G401 (cell line): ENCODE measurements around the gene S100A3. TPM values are rescaled to one million over a fixed set of nuclear protein-coding genes. Genes with fewer than 3 reads are reported as not detected.
"Not testable (repeated sequence)": the region's sequence is repeated elsewhere in the genome, so short reads cannot be mapped to it uniquely, and the experiment has no call there.

Source experiments
- DNase-seq: peaks from one replicate; pipeline ENCODE4 v3.0.0-alpha.2; 2015; ENCODE audit warnings: low spot score
- in situ Hi-C: cut with HindIII; loops from 2 replicates; pipeline ENCODE4 v1.10.0; 2016; ENCODE audit warnings: low sequenced_read_pairs, mixed read lengths
- total RNA-seq: library from RNA; depleted of rRNA; stranded (reverse); fragments of >200 nt; shearing (Covaris generic); gene quantifications from 2 replicates; pipeline ENCODE4 v1.2.3, GENCODE V29; 2014; rRNA removed

S100A3 gene
- 0.37 and 4.3 TPM in 2 replicates for total RNA-seq

GRCh38 chr1:153548722-153549688 is at the start of gene S100A3:
TSS of gene S100A3 (minus strand) at chr1:153549258. CDS start at chr1:153548485, 773 bp downstream.
- in situ Hi-C loops, result no loop called here
- DNase-seq, result no peak

DNA sequence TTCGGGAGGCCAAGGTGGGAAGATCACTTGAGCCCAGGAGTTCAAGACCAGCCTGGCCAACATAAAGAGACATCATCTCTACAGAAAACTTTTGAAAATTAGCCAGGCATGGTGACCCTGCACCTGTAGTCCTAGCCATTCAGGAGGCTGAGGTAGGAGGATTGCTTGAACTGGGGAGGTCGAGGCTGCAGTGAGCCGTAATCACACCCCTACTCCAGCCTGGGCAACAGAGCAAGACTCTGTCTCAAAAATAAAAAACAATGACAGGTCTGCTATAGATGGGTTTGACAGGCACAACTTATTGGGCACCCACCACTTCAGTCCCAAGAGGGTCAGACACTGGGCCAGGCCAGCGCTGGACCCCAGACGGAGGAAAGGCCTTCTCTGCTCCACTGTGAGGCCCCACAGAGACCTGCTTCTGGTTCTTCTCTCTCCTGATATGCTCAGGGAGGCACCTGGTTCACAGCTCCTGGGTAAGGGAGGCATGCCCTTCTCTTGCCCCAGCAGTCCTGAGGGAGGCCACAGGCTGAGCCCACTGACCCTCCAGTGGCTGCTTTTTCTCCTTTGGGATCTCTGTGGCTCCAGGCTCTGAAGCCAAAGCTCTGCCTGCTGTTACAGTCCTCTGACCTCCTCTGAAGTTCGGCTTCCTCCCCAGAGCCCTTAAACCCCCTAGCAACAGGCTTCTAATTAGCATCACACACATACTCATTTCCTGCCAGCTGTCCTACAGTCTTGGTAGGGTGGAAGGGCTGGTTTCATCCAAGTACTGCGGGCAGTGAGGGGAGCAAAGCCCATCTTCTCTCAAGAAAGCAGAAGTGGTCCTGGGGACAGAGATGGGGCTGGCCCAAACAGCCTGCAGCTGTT is 49.5 kb upstream of the S100A3 start:
- no peak for DNase-seq
- in situ Hi-C loops, result loop anchor here (25.0 kb wide), 1 partner anchor 236 kb away; the partner anchor contains the start of gene S100A9

DNA sequence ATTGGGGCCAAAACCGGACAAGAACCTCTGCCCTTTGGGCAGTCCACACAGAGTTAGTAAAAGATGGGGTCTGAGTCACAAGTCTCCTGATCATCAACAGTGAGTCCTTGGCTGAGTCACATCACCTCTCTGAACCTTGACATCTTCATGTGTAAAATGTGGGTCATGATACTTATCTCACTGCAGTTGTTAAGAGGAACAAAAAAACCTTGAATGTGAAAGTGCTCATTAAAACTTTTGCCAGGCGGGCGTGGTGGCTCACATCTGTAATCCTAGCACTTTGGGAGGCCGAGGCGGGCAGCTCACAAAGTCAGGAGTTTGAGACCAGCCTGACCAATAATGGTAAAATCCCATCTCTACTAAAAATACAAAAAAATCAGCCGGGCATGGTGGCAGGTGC is 48.1 kb upstream of the S100A3 start:
- no peak for DNase-seq
- in situ Hi-C loops, result loop anchor here (25.0 kb wide), 1 partner anchor 235 kb away; the partner anchor contains the start of gene S100A9

DNA sequence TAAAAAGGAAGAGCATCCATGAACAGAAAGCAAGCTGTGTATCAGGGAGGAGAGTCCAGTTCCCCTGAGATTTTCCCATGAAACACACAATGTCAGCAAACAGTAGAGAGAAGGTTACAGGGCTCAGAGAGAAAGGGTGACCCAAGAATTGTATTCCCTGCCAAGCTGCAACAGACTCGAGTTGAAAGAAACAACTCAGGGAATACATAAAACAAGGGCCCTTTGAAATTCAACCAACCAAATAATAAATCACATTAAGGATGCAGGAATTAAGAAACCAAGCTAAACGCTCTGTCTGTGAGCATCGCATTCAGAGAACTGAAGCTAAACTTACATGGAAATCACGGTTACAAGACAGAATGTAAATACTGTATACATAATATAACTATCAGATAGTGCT is 43.7 kb upstream of the S100A3 start:
- peak; percentile 25 for DNase-seq
- in situ Hi-C loops, result loop anchor here (25.0 kb wide), 1 partner anchor 230 kb away; the partner anchor contains the start of gene S100A9

GRCh38 chr1:153588482-153588881 is 39.4 kb upstream of the S100A3 start:
- in situ Hi-C loops, result loop anchor here (25.0 kb wide), 1 partner anchor 226 kb away; the partner anchor contains the start of gene S100A9

DNA sequence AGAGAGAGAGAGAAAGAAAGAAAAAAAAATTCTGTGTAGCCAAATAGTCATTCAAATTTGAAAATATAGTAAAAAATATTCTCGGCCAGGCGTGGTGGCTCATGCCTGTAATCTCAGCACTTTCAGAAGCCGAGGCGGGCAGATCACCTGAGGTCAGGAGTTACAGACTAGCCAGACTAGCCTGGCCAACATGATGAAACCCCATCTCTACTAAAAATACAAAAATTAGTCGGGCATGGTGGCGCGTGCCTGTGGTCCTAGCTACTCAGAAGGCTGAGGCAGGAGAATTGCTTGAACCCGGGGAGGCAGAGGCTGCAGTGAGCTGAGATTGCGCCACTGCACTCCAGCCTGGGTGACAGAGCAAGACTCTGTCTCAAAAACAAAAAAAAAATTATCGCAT is 39.0 kb upstream of the S100A3 start:
- not testable (repeated sequence) for DNase-seq
- in situ Hi-C loops, result loop anchor here (25.0 kb wide), 1 partner anchor 226 kb away; the partner anchor contains the start of gene S100A9

More at GRCh38 chr1:153588482-153588881, 39.4 kb upstream of the S100A3 start:
- DNase-seq, result no peak

DNA sequence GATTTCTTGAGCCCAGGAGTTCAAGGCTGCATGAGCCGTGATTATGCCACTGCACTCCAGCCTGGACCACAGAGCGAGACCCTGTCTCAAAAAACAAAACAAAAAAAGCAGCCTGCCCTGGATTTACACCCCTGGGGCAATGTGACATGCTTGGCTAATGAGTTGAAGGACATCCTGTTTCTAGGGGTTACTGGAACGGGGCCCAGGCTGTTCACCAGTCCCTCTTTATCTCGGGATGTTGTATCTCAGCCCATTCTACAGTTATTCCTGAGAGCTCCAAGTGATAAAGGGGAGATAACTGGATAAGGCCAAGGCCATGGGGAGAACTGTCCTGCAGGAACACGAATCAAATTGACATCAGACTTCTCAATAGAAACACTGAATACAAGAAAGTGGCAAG is 38.3 kb upstream of the S100A3 start:
- DNase-seq, result no peak
- in situ Hi-C loops, result loop anchor here (25.0 kb wide), 1 partner anchor 225 kb away; the partner anchor contains the start of gene S100A9

GRCh38 chr1:153586347-153586746 is 37.3 kb upstream of the S100A3 start:
- in situ Hi-C loops, result loop anchor here (25.0 kb wide), 1 partner anchor 224 kb away; the partner anchor contains the start of gene S100A9
- DNase-seq, result no peak

DNA sequence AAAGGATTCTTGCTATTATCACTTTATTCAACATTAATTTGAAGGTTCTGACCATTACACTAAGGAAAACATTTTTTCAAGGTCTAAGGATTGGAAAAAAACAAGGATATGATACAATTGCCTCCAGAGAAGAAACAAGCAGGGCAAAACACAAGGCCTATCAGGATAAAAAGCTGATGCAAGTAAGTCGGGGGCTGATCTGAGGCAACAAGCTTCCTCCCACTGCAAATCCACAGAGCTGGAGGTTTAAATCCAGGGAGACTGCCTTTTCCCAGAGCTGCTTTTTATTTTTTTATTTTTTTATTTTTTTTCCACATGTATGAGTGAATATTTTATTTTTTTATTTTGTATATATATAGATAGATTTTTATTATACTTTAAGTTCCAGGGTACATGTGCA is 35.9 kb upstream of the S100A3 start:
- DNase-seq, result no peak
- in situ Hi-C loops, result loop anchor here (25.0 kb wide), 1 partner anchor 223 kb away; the partner anchor contains the start of gene S100A9

- no peak for DNase-seq
- in situ Hi-C loops, result loop anchor here (25.0 kb wide), 1 partner anchor 222 kb away; the partner anchor contains the start of gene S100A9
These were observed 34.9 kb upstream of the S100A3 start for GRCh38 chr1:153583976-153584375.

DNA sequence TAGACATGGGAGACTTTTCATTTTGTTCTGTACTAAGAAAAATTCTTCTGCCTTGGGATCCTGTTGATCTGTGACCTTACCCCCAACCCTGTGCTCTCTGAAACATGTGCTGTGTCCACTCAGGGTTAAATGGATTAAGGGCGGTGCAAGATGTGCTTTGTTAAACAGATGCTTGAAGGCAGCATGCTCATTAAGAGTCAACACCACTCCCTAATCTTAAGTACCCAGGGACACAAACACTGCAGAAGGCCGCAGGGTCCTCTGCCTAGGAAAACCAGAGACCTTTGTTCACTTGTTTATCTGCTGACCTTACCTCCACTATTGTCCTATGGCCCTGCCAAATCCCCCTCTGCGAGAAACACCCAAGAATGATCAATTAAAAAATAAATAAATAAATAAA is 34.5 kb upstream of the S100A3 start:
- in situ Hi-C loops, result loop anchor here (25.0 kb wide), 1 partner anchor 221 kb away; the partner anchor contains the start of gene S100A9

GRCh38 chr1:153582836-153583235 is 33.8 kb upstream of the S100A3 start:
- not testable (repeated sequence) for DNase-seq
- in situ Hi-C loops, result loop anchor here (25.0 kb wide), 1 partner anchor 221 kb away; the partner anchor contains the start of gene S100A9

More for the DNA sequence above, 34.5 kb upstream of the S100A3 start:
- DNase-seq, result not testable (repeated sequence)

GRCh38 chr1:153578936-153579335 is 29.9 kb upstream of the S100A3 start:
- in situ Hi-C loops, result loop anchor here (25.0 kb wide), 1 partner anchor 217 kb away; the partner anchor contains the start of gene S100A9

GRCh38 chr1:153578490-153578889 is 29.4 kb upstream of the S100A3 start:
- in situ Hi-C loops, result loop anchor here (25.0 kb wide), 1 partner anchor 216 kb away; the partner anchor contains the start of gene S100A9

More at GRCh38 chr1:153578936-153579335, 29.9 kb upstream of the S100A3 start:
- DNase-seq, result no peak

GRCh38 chr1:153577624-153578051 is 28.6 kb upstream of the S100A3 start:
- in situ Hi-C loops, result loop anchor here (25.0 kb wide), 1 partner anchor 215 kb away; the partner anchor contains the start of gene S100A9
- DNase-seq, result peak; percentile 9

More at GRCh38 chr1:153578490-153578889, 29.4 kb upstream of the S100A3 start:
- DNase-seq, result no peak

- no peak for DNase-seq
- in situ Hi-C loops, result loop anchor here (25.0 kb wide), 1 partner anchor 215 kb away; the partner anchor contains the start of gene S100A9
These were observed 28.1 kb upstream of the S100A3 start for GRCh38 chr1:153577138-153577537.

DNA sequence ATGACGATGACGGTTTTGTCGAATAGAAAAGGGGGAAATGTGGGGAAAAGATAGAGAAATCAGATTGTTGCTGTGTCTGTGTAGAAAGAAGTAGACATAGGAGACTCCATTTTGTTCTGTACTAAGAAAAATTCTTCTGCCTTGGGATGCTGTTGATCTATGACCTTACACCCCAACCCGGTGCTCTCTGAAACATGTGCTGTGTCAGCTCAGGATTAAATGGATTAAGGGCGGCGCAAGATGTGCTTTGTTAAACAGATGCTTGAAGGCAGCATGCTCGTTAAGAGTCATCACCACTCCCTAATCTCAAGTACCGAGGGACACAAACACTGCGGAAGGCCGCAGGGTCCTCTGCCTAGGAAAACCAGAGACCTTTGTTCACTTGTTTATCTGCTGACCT is 26.4 kb upstream of the S100A3 start:
- DNase-seq, result not testable (repeated sequence)
- in situ Hi-C loops, result loop anchor here (25.0 kb wide), 1 partner anchor 213 kb away; the partner anchor contains the start of gene S100A9

GRCh38 chr1:153575081-153575491 is 26.0 kb upstream of the S100A3 start:
- in situ Hi-C loops, result loop anchor here (25.0 kb wide), 1 partner anchor 213 kb away; the partner anchor contains the start of gene S100A9
- DNase-seq, result not testable (repeated sequence)
